Measurements from ENCODE around the gene SMYD4.
"Not testable (repeated sequence)": the region's sequence is repeated elsewhere in the genome, so short reads cannot be mapped to it uniquely, and the experiment has no call there.

Gene SMYD4

DNA sequence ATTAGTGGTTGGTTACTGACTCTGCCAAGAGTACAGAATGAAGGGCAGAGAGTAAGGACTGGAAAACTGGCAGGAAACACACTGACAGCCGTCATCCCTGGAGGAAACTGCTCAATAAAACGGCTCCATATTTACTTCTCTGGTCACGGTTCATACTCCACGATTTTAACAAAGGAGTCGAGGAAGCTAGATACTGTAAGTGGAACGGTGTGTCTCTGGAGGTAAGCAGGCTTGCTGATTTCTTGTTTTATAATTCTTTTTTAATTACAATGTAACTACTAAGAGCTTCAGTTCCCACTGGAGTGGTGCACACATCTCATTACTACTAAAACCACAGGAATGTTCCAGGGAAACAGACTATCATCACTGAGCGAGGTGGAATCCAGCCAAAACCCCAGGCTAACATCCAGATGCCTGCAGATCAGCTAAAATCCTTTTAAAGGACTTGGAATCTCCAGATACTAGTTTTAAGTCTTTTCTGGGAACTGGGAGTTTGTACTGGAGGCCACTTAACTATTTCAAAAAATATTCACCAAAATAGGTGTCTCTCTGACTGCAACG is 50.1 kb downstream of the SMYD4 start:
- no peak for DNase-seq

- DNase-seq: no peak
Measured at GRCh38 chr17:1776857-1777256, 52.8 kb downstream of the SMYD4 start.

DNA sequence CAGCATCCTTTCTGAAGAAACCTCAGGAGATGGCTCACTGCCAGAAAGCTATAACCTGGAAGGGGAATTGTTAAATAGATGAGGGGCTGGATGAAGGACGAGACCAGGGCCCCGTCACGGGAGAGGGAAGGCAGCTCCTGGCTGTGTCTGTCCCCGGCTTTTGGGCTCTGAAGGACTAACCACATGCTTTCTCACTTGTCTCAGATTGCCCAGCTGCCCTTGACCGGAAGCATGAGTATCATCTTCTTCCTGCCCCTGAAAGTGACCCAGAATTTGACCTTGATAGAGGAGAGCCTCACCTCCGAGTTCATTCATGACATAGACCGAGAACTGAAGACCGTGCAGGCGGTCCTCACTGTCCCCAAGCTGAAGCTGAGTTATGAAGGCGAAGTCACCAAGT is 53.4 kb downstream of the SMYD4 start:
- no peak for DNase-seq

DNA sequence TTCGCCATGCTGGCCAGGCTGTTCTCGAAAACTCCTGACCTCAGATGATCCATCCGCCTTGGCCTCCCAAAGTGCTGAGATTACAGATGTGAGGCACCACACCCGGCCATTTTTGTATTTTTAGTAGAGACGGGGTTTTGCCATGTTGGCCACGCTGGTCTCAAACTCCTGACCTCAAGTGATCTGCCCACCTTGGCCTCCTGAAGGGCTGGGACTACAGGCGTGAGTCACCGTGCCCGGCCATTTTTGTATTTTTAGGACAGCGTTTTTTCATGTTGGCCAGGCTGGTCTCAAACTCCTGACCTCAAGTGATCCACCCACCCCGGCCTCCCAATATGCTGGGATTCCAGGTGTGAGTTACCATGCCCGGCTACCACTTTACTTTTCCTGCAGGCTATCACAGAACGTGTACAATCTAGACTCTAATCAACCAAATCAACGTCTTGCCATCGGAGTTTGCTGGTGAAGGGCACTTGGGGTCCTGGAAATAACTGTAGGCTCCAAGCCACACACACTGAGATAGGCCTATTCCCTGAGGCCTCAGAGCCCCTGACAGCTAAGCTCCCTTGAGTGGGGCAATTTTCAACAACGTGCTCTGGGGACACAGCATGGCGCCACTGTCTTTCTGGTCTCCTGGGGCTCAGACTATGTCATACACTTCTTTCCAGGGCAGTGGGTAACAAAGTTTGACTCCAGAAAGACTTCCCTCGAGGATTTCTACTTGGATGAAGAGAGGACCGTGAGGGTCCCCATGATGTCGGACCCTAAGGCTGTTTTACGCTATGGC is 55.1 kb downstream of the SMYD4 start:
- no peak for DNase-seq

DNA sequence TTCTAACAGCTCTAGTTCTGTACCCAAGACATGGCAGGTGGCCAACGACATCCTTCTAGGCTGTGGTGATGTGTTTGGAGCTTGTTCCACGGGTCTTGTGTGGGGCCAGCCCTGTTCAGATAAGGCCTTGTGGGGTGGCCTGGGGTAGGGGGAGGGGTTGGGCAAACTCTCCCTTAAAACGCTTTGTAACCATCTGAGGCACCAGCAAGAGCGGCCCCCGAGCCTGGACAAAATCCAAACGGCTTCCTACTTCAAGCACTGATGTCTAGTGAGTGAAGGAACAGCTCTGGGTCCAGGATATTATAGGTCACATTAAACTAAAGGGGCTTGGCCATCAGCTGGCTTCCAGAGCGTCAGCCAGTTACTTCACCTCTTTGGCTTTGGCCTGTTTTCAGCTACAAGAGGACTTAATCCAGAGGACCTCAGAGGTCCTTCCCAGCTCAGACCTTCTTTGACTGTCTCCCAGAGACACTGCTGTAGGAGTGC is 56.0 kb downstream of the SMYD4 start:
- DNase-seq: no peak

DNA sequence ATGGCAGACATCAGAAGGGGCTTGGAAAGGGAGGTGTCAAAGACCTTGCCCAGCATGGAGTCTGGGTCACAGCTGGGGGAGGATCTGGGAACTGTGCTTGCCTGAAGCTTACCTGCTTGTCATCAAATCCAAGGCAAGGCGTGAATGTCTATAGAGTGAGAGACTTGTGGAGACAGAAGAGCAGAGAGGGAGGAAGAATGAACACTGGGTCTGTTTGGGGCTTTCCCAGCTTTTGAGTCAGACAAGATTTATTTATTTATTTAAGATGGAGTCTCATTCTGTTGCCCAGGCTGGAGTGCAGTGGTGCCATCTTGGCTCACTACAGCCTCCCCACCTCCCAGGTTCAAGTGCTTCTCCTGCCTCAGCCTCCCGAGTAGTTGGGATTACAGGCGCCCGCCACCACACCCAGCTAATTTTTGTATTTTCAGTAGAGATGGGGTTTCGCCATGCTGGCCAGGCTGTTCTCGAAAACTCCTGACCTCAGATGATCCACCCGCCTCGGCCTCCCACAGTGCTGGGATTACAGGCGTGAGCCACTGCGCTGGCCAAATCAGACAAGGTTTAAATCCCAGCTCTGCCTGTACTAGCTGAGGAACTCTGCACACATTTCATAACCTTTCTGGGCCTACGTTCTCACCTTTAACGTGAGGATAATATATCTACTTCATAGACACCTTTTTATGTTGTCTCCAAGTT is 56.6 kb downstream of the SMYD4 start:
- not testable (repeated sequence) for DNase-seq

GRCh38 chr17:1769822-1770477 is 59.8 kb downstream of the SMYD4 start:
- DNase-seq: no peak

DNA sequence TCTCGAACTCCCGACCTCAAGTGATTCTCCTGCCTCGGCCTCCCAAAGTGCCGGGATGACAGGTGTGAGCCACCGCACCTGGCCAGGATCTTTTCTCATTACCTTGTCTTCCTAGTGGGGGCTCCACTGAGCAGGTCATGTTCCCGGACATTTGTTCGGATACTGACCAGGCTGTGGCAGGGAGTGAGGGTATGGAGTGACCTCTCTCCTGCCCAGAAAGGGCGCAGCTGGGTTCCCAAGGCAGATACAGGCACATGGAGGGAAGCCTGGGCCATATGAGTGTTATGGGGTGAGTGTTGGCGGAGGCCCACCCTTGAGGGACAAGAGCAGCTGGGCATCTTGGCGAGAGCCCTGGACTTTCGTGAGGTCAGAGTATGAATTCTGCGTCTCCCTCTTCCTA is 62.3 kb downstream of the SMYD4 start:
- DNase-seq: no peak

- DNase-seq: no peak
Measured at GRCh38 chr17:1766382-1767135, 63.1 kb downstream of the SMYD4 start.

- DNase-seq: no peak
Measured at GRCh38 chr17:1765576-1765975, 64.1 kb downstream of the SMYD4 start.

- DNase-seq: not testable (repeated sequence)
Measured at GRCh38 chr17:1764705-1765104, 65.0 kb downstream of the SMYD4 start.

DNA sequence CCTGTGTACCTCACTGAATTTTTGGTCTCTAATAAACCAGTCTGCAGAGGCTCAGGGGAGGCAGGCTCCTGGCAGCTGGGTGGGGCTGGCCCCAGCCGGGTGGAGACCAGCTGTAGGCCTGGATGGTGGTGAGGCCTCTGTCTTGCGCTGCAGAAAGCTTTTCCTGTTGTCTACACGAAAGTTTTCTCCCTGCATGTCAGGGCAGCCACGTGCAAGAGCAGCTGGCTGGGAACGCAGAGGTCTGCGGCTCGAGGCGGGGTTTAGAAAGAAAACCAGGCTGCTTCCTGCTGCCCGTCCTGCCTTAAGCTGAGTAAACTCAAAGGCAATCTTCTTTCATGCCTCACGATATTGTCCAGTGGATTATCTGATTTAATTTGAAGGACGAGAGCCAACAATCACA is 65.4 kb downstream of the SMYD4 start:
- no peak for DNase-seq

DNA sequence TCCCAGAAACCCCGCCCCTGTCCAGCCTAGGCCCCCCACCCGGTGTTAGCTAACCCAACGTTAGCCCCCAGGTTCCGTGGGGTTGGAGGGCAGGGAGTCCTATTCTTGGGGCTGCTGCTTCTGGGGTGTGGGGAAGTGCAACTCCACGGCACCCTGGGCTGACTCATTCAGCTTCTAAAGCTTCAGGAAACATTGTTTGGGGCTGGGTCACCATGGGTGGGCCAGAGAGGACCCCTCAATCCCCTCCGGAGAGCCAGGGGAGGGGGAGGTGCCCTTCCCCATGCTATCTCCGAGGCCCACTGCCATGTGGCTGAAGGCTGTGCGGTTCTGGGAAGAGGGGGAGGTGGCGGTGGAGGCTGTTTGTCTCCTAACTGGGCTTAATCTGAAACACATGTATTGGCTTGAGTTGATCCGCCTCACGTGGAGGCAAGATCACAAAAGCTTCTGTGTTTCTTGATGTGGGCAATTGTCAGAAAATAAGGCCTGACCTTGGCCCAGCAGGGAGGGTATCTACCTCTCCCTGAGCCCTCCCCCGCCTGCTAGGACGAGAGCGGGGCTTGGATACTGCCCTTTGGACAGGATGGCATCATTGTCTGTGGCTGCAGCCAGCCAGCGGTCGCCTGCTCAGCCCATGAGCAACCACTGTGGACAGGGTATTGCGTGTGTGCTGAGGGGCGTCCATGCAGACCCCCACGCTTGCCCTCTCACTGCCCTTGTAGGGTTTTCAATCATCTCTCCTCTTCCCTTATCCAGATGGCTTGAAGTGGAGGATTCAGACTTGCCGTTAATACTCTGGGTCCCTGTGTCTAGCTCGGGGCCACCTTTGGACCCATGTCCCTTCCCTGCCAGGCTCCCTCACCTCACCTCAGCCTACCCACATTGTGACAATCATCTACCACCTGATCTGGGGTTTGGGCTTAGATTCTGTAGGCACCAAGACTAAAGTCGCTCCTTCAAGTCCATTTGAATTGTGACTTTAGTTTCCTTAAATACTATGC is 66.5 kb downstream of the SMYD4 start:
- no peak for DNase-seq

GRCh38 chr17:1762233-1762900 is 67.3 kb downstream of the SMYD4 start:
- no peak for DNase-seq

DNA sequence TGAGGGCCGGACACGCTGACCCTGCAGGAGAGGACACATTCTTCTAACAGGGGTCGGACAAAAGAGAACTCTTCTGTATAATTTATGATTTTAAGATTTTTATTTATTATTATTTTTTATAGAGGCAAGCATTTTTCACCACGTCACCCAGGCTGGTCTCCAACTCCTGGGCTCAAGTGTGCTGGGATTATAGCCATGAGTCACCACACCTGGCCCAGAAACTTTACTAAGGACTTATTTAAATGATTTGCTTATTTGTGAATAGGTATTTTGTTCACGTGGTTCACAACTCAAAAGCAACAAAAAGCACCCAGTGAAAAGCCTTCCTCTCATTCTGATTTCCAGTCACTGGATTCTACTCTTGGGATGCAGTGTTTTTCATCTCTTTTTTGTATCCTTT is 70.2 kb downstream of the SMYD4 start:
- no peak for DNase-seq

DNA sequence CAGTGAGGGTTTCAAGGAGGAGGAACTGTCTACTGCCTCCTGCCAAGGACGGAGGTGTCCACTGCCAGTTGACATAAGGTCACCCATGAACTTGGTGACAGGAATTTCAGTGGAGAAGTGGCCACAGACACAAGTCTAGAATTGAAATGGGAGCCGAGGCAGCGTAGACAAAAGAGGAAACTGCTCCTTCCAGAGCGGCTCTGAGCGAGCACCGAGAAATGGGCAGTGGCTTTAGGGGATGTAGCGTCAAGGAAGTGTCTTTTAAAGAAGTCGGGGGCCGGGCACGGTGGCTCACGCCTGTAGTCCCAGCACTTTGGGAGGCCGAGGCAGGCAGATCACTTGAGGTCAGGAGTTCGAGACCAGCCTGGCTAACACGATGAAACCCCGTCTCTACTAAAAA is 70.9 kb downstream of the SMYD4 start:
- DNase-seq: no peak

DNA sequence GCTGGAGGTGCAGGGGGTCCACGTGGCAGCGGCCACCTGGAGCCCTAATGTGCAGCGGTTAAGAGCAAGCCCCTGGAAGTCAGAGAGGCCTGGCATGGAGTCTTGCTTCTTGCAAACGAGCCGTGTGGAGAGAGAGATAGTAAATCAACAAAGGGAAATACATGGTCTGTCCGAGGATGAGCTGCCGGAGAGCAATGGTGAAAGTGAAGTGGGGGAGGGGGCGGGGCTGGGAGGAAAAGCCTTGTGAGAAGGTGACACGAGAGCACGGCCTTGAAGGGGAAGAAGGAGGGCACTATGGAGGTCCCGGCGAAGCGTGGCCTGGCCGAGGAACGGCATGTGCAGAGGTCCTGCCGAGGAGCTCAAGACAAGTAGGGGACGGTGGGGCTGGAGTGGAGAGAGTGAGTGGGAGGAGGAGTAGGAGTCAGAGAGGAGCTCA is 73.9 kb downstream of the SMYD4 start:
- DNase-seq: no peak

DNA sequence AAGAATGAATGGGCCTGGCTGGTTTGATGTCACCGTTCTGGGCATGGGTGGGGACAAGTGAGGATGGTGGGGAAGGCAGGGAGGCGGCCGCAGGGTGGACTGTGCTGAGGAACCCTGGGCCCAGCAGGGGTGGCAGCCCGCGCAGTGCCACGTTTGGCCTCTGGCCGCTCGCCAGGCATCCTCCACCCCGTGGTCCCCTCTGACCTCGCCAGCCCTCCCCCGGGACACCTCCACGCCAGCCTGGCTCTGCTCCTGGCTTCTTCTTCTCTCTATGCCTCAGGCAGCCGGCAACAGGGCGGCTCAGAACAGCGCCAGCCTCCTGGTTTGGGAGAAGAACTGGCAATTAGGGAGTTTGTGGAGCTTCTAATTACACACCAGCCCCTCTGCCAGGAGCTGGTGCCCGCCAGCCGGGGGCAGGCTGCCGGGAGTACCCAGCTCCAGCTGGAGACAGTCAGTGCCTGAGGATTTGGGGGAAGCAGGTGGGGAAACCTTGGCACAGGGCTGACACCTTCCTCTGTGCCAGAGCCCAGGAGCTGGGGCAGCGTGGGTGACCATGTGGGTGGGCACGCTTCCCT is 74.4 kb downstream of the SMYD4 start:
- DNase-seq: no peak

- DNase-seq: no peak
Measured at GRCh38 chr17:1754430-1755112, 75.1 kb downstream of the SMYD4 start.
